HG03558 (cell line): Measurements from ENCODE around the gene AKAP8.
"Not testable (repeated sequence)": the region's sequence is repeated elsewhere in the genome, so short reads cannot be mapped to it uniquely, and the experiment has no call there.

Experiments
- ATAC-seq: cut with Tn5 transposase; IDR thresholded peaks from one replicate; pipeline ENCODE4 v1.9.1; 2021; ENCODE audit warnings: moderate number of reproducible peaks; ENCODE audit not compliant: unreplicated experiment; ENCODE audit errors: extremely low read depth

The AKAP8 gene

GRCh38 chr19:15379083-15379998 lies at the start of gene AKAP8:
AKAP8 (minus strand) TSS chr19:15379787; CDS start chr19:15379731, 56 bp downstream.
- peak; percentile 58 for ATAC-seq

DNA sequence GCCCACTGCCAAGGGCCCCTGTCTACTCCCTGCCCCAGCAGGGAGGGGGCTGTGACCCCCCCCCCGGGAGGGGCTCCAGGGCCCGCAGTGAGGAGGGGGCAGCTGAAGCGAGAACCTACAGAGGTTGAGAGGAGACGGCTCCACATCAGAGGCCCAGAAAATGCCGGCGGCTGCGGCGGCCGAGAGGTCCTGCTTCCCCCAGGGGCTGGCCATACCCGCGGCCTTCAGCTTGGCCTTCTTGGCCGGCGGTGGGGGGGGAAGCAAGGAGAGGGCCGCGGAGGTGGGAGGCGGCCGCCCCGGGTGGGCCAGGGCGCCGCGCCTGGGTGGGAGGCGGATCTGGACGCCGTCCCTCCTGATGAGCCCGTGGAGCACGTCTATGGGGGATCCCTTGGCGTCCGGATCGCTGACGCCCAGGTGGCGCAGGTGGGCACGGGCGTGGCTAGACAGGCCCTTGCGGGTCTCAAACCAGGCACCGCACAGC lies 48.4 kb upstream of the AKAP8 start:
- ATAC-seq: no peak

DNA sequence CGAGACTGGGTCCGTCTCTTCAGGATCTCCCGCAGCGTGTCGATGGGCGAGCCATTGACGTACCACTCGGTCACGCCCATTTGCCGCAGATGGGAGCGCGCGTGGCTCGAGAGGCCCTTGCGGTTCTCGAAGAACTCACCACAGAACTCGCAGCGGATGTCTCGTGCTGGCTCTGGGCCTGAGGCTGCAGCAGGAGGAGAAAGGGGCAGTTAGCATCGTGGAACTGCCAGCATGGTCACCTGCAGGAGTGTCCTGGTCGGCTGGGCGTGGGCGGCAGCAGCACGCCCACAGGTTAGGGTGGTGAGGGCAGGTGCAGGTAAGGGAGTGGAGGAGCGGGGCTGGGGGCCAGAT lies 47.7 kb upstream of the AKAP8 start:
- ATAC-seq: no peak

DNA sequence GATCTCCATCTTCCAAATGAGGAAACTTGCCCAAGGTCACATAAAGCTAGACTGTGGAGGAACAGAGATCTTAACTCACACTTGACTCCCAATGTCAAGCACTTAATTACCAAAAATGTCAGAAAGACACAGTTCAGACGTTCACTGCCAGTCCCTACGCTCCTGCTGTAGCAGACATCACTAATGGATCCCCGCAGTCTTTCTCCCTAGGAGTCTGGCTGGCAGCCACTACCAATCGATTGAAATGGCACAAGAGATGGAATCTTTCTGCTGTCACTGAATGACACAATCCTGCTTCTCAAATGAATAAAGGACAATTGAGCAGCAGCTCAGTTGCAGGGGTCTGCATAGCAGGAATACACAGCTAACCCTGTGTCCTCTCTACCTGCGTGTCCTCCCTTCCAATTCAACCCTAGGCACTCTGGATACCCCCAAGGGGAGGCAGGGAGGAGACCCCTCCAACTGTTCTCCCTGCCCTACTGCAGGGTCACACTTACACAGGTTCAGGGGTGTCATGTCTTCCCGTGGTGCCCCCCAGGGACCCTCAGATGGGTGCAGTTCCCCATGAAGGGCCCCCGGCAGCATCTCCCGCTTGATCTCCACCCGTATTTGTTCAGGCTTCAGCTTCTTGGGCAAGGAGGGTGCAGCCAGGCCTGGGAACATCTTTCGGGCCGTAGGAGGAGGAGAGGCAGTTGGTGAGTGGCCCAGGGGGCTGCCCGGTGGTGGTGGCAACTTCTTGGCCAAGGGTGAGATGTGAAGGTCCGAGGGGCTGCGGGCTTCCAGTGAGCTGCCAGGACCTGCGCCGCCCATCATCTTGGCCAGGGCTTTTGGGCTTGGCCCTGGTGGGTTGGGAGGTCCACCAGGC lies 47.1 kb upstream of the AKAP8 start:
- ATAC-seq: no peak

DNA sequence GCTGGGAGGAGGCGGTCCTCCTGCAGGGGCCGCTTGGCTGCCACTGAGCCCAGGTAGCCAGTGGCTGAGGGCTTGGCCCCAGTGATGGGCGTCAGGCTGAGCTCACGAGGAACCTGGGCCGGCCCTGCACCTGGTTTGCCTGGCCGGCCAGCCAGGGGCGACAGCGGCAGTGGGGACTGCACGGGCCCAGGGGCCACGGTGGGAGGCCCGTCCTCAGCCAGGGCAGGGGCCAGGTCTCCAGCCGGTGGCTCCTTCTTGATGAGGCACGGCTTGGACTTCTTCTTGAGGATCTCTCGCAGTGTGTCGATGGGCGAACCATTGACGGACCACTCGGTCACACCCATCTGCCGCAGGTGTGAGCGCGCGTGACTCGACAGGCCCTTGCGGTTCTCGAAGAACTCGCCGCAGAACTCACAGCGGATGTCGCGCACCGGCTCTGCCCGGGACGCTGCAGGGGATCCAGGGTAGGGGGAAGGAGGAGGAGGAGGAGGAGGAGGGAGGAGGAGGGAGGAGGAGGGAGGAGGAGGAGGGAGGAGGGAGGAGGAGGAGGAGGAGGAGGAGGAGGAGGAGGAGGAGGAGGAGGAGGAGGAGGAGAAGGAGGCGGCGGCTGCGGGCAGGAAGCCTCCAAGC lies 45.8 kb upstream of the AKAP8 start:
- no peak for ATAC-seq

DNA sequence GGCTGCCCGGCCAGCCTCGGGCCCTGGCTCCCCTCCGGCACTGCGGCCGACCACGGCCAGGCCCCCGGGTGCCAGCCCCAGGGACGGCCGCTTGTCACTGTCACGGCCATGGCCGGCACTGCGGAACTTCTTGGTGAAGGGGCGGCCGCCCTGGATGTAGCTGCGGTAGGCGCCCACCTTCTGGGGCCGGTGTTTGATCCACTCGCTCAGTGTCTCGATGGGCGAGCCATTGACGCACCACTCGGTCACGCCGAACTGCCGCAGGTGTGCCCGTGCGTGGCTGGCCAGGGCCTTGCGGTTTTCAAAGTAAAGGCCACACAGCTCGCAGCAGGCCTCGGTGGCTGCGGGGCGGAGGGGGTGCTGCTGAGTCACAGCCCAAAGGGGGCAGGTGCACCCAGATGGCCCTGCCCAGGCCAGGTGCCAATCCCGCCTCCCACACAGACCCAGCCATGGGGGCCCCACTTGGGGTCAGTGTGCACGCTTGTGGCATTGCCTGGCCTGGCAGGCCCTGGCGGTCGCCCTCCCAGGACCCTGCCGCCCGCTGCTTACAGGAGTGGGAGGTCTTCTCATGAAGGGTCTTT lies 45.2 kb upstream of the AKAP8 start:
- no peak for ATAC-seq

- ATAC-seq: no peak
Observed at GRCh38 chr19:15424121-15424520, 44.5 kb upstream of the AKAP8 start.

- ATAC-seq: no peak
Observed at GRCh38 chr19:15423130-15423529, 43.5 kb upstream of the AKAP8 start.

DNA sequence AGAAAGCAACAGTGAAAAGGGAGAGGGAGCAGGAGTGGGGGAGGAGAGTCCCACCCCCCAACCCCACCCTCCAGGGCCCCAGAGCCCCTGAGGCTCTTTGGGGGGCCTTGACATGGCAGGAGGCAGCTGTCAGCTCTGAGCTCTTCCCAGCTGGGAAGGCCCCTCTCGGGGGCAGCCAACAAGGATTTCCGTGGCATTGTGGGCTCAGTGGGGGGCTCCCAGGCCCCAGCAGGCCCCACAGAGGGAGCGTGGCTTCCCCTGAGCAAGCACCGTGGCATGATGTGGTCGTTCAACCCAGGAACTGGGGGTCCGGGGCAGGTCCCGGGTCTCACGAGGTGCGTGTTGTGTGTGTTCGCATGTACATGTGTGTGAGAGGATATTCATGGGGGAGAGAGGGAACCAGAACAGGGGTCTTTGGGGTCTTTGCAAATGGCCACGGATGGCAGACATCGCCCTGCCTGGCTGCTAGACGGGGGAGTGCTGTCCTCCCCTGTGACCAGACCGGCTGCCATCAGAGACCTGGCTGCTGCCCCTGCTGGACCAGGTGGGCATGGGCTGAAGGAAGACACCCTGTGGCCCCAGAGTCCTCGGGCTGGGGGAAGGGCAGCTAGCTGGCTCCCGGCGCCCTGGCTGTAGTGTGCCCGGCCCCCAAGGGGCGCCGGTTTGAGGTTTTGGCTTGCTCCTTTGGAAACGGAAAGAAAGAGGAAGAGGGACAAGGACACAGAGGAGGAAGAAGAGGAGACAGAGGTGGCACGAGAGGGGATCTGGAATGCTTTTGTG lies 42.9 kb upstream of the AKAP8 start:
- no peak for ATAC-seq

GRCh38 chr19:15421721-15422260 lies 42.2 kb upstream of the AKAP8 start:
- no peak for ATAC-seq

DNA sequence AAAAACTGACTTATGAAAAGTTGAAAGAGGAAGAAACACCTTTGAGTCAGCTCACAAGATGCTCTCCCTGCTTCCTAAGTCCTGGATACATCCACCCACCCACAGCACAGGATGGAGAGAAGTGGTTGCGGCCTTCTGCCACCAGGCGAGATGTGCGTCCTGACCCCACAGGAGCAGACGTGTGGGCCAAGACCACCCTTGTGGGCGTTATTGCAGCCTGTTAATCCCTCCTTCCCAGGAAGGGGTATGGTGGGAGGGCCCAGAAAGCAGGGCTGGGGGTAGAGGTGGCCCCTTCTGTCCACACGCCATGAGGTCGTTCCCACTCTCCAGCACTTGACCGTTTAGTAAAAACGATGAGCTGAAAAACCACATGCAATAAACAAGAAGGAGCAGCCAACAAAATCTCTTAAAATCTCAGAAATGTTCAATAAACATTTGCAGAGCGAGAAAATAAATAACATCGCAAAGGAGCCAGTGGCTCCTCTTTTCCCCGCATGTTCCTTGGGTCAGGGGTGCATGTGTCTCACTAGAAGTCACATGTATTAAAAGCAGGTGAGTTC lies 41.6 kb upstream of the AKAP8 start:
- no peak for ATAC-seq

DNA sequence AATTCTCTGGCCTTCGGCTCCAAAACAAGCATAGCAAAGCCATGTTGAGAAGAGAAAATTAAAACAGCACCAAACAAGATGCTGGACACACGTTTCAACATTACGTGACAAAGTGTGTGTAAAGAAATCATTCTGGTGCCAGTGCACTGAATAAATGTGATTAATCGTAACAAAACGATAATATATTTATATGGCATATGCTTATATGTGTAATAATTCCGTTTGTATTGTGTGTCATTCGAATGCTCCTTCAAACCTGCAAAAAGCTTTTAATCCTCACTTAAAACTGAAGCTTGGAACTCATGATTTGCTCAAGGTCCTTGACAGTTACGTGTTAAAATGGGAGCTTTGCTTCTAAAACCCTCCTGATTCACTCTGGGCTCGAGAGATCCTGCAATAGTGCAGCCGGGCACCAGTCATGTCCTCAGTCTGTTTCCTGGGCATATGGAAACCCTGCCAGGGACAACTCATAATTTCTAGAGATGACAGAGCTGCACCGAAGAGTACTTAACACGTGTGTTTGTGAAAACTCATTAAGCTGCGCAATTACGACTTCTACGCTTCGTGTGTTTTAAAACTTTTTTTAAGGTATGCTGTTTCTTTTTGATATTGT lies 39.9 kb upstream of the AKAP8 start:
- ATAC-seq: no peak

GRCh38 chr19:15418579-15419412 lies 39.2 kb upstream of the AKAP8 start, which contains the start of gene AKAP8L:
AKAP8L (minus strand) TSS chr19:15418988; CDS start chr19:15418923, 65 bp downstream.
- ATAC-seq: peak; percentile 81

DNA sequence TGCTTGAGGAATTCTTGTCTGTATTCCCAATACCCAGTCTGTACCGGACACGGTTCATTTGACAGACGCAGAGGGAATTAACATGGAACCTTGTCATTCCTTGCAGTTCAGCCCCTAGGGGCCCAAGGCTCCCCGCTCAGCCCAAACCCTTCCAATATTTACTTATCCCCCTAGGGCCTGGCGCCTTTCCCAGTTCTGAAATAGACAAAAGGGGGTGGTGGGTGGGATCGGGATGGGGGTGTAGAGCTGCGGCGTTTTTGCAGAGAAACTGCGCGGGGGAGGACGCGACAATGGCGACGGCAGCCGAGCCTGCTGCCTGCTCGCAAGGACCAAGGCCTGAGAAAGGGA lies 38.6 kb upstream of the AKAP8 start:
- ATAC-seq: no peak

GRCh38 chr19:15417699-15418098 lies 38.1 kb upstream of the AKAP8 start:
- no peak for ATAC-seq

GRCh38 chr19:15412832-15413231 lies 33.2 kb upstream of the AKAP8 start:
- ATAC-seq: no peak

DNA sequence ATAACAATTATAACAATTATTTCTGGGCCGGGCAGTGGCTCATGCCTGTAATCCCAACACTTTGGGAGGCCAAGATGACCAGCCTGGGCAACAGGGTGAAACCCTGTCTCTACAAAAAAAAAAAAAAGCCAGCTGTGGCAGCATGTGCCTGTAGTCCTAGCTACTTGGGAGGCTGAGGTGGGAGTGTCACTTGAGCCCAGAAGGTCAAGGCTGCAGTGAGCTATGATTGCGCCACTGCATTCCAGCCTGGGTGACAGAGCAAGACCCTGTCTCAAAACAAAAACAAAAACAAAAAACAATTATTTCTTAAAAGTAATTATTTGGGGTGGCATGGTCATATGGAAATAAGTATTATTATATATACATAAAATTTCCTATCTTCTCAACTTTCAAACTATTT lies 31.8 kb upstream of the AKAP8 start:
- not testable (repeated sequence) for ATAC-seq

- ATAC-seq: no peak
Observed at GRCh38 chr19:15404780-15405211, 25.2 kb upstream of the AKAP8 start.
